LNCAP (cell line): ENCODE data around the gene ASIP.

Source experiments
- TF ChIP-seq, protein P1 (sequence below): fragments of 450-650 bp; IDR thresholded peaks from 2 replicates; pipeline ENCODE4 v1.5.1; 2017; ENCODE audit warnings: mild to moderate bottlenecking

The ASIP gene

DNA sequence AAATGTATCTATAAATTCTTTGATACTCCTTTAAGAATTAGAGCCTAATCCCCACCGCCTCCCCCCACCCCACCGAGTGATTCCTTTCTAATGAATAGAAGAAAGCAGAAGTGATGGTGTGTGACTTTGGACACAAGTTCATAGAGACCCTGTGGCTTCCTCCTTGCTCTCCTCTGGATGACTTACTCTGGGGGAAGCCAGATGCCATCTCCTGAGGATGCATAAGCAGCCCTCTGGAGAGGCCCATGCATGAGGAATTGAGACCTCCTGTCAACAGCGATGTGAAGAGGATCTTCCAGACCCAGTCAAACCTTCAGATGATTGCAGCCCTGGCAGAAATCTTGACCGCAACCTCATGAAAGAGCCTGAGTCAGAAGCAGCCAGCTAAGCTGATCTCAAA, 40.8 kb downstream of the ASIP start:
- TF ChIP-seq, protein P1, sequence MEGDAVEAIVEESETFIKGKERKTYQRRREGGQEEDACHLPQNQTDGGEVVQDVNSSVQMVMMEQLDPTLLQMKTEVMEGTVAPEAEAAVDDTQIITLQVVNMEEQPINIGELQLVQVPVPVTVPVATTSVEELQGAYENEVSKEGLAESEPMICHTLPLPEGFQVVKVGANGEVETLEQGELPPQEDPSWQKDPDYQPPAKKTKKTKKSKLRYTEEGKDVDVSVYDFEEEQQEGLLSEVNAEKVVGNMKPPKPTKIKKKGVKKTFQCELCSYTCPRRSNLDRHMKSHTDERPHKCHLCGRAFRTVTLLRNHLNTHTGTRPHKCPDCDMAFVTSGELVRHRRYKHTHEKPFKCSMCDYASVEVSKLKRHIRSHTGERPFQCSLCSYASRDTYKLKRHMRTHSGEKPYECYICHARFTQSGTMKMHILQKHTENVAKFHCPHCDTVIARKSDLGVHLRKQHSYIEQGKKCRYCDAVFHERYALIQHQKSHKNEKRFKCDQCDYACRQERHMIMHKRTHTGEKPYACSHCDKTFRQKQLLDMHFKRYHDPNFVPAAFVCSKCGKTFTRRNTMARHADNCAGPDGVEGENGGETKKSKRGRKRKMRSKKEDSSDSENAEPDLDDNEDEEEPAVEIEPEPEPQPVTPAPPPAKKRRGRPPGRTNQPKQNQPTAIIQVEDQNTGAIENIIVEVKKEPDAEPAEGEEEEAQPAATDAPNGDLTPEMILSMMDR = no peak

DNA sequence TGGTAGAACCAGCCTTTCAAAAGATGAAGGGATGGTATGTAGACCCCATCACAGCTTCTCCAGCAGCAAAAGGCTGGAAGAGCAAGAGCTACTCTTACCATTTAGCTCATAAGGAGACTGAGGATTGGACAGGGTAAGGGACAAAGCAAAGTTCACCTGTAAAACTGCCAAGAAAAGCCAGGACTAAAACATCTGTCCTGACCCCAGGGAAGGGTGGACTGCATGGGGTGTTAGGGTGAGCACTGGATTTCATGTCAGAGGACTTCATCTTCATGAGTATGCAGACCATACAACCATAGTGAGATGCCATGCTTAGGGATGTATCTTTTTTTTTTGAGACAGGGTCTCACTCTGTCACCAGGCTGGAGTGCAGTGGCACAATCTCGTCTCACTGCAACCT, 42.6 kb downstream of the ASIP start:
- TF ChIP-seq, protein P1 = no peak

DNA sequence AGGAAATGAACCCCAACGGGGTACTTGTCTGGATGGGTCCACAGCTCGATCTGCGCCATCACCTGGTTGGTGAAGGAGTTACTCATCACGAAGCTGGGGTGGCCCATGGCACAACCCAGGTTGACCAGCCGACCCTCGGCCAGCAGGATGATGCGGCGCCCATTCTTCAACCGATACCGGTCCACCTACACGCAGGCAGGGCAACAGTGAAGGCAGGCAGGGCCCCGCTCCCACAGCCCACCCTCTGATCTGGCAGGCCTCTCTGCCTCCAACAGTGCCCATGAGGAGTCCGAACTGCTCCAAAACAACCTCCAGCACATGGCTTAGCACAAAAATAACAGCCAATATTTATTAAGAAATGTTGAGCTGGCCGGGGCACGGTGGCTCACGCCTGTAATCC, 44.2 kb downstream of the ASIP start:
- TF ChIP-seq, protein P1 = no peak

DNA sequence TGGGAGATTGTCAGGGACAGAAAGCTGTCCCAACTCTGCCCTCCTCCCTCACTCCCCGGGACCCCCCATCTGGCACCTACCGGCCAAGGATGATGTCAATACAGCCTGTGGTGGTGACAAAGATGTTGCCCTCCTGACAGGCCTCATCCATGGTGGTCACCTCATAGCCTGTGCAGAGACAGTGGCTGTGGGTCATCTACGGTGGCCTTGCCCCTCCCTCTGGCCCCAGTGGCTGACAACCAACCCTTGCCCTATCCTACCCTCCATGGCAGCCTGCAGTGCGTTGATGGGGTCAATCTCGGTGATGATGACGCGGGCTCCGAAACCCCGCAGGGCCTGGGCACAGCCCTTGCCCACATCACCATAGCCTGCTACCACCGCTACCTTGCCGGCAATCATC, 49.2 kb downstream of the ASIP start:
- TF ChIP-seq, protein P1 = no peak

DNA sequence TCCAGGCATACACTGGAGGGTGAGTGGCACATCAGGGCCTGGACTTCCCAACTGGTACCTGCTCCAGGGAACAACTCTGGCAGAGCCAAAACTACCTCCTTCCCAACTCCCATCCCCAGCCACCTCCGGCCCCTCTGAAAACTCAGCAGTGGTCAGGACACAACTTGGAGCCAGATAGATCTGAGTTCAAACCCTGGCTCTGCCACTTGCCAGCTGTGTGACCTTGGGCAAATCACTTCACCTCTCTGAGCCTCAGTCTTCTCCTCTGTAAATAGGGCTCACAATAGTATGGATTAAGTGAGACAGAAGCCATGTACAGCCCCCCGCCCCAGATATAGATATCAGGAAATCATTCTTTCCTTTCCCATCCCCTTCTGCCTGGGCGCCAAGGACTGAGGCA, 51.3 kb downstream of the ASIP start:
- TF ChIP-seq, protein P1 = no peak

DNA sequence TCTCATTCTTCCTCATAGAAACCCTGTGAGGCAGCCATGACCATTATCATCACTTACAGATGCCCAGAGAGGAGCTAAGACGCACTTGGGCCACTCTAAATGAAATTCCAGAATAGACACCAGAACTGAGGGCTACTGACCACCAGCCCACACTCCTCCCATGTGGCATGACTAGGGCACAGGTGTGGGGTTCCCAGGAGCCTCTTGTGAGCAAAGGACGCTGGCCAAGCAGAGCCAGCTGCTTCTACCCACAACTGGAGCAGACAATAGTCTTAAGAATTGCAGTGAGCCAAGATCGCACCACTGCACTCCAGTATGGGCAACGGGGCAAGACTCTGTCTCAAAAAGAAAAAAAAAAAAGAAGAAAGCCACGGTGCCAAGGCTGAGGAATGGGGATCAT, 51.9 kb downstream of the ASIP start:
- TF ChIP-seq, protein P1 = no peak

DNA sequence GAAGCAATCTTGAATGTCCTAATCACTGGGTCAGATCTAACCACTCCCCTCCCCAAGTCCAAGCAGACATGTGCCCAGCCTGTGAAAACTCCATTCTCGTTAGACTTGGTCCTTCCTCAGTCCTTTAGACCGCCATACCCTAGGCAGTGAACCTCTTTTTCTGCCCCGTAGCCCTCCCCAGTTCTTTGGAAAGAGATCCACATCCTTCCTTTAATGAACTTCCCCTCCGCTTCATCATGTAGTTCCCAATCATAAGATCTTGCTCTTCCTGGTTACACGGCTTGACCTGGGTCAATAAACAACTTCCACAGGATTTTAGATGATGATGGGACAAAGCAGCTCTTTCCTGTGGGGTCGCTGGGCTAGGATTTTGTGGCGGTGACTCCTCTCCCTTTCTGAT, 52.4 kb downstream of the ASIP start:
- TF ChIP-seq, protein P1 = no peak

DNA sequence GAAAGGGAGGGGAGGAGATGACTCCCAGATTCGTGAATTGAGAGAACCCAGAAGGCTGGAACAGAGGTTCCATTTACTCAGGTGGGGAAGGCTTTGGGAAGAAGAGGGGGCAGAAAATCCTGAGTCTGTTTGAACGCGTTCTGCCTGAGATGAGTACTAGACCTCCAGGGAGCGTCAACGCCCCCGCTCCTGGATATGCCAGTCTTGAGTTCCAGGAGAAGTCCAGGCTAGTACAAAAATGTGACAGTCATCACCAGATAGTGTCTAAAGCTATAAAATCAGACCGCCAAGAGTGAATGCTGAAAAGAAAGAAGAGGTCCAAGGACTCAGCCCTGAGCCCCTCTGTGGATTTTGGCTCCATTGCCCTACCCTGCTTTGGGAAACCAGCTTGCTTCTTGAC, 53.3 kb downstream of the ASIP start:
- TF ChIP-seq, protein P1 = no peak
